SH-SY5Y (cell line): ENCODE measurements around the gene MEI1.

Experiments
- GATA2 ChIP-seq: IDR thresholded peaks from 2 replicates; pipeline ENCODE4 v1.6.1; 2011; ENCODE audit warnings: mild to moderate bottlenecking, low read depth, low read length
- GATA3 ChIP-seq: IDR thresholded peaks from 2 replicates; pipeline ENCODE4 v1.6.1; 2011; ENCODE audit warnings: low read depth, mild to moderate bottlenecking, low read length, moderate library complexity

- no peak for TF ChIP-seq GATA2
- TF ChIP-seq GATA3, result no peak
These were observed 8.8 kb upstream of the MEI1 start for GRCh38 chr22:41690476-41690875.
